Hematopoietic multipotent progenitor cell treated with erythropoietin and hydrocortisone succinate and interleukin-3 and kit ligand, for 17 days (in vitro differentiated cells): ENCODE data around the gene GLIS1.

Experiments
- DNase-seq: peaks from one replicate; pipeline ENCODE4 v3.0.0-alpha.2; 2015; ENCODE audit warnings: low spot score

The GLIS1 gene

DNA sequence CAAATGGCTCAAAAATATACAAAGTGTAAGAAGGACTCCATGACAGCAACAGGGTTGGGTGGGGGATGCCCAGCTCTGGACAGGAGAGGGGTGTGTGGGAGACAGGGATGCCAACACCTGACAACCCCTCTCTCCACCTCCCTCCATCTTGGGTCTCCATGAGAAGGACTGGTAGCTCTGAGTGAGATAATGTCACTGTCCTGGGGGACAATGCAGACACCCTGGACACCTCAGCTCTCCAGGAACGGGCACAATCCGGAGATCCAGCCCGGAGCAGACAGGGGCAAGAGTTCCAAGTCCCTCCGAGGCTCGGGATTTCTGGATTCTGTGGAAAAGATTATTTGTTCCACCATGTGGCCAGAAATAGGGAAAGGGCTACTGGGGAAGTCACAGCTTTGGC, 122.5 kb downstream of the GLIS1 start:
- no peak for DNase-seq

GRCh38 chr1:53615101-53615500, 123.9 kb downstream of the GLIS1 start:
- DNase-seq: no peak

DNA sequence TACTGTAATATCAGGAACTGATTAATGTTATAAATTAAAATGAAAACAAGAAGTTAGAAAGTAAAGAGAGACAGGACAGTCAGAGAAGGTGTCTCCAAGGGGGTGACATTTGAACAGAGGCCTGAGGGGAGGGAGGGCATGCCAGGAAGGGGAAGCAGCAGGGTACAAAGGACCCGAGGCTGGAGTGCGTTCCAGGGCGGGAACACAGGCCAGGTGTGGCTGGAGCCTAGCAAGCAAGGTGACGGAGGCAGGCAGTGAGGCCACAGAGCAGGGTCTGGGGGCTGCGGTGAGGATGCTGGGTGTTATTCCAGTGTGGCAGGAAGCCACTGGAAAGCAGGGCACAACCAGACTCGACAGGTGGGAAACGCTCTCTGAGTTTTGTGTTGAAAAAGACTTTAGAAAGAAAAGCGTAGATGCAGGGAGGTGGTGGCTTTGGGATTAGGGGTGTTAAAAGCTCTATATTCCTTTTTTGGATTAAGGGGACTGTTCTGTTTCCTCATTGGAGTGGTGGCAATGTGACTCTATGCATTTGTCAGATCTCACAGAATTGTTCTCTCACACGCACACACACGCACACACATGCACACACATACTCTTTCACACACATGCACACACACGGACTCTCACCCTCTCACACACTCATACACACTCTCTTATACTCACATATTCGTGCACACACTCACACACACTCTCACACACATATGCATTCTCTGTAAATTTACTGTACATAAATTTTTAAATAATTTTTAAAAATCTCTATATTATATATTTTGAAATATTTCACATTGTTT, 124.5 kb downstream of the GLIS1 start:
- DNase-seq: no peak

- DNase-seq: no peak
Observed at GRCh38 chr1:53608676-53609075, 130.3 kb downstream of the GLIS1 start.

- DNase-seq: no peak
Observed at GRCh38 chr1:53608071-53608470, 130.9 kb downstream of the GLIS1 start.

DNA sequence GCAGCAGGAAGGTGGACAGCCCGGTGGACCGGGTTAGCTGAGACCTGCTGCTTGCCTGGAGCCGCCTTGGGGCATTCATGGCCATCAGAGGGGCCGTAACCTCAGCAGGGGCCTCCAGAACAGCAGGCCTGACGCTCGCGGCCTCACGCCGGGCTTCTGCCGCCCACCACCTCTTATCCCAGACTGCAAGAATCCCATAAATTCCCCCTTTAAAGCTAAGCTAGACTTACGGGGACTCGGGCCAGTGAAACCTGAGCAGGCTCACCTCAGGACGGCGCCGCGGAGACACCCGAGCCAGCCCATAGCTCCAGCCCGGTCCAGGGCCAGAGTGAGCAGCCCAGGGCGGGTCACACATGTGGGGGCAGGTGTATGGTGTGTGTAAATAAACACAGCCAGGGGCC, 132.3 kb downstream of the GLIS1 start:
- no peak for DNase-seq

- DNase-seq: no peak
Observed at GRCh38 chr1:53606197-53606596, 132.8 kb downstream of the GLIS1 start.

GRCh38 chr1:53605181-53605580, 133.8 kb downstream of the GLIS1 start:
- no peak for DNase-seq

DNA sequence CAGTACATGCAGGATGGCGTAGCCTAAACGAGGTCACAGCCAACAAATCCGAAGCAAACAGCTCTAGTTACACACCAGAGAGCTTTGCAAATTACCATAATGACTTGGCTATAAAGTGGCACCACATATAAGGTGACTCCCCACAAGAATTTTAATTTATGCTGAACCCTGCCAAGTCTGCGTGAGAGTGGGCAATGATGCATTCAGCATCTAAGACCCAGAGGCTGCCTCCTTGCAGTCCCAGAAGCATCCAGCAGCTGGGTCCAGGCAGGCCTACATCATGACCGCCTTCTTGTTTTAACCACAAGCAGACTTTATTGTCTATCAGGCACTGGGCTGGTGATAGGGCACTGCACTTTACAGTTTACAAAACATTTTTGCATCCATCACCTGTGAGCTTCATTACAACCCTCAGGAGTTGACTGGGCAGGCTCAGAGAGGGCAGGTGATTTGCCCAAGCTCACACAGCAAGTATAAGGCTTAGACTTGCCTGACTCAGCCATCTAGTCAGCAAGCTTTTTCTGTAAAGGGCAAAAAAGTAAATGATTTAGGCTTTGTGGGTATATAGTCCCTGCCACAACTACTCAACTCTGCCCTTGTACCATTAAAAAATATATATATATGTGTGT, 134.6 kb downstream of the GLIS1 start:
- DNase-seq: no peak

GRCh38 chr1:53603431-53603830, 135.5 kb downstream of the GLIS1 start:
- no peak for DNase-seq

DNA sequence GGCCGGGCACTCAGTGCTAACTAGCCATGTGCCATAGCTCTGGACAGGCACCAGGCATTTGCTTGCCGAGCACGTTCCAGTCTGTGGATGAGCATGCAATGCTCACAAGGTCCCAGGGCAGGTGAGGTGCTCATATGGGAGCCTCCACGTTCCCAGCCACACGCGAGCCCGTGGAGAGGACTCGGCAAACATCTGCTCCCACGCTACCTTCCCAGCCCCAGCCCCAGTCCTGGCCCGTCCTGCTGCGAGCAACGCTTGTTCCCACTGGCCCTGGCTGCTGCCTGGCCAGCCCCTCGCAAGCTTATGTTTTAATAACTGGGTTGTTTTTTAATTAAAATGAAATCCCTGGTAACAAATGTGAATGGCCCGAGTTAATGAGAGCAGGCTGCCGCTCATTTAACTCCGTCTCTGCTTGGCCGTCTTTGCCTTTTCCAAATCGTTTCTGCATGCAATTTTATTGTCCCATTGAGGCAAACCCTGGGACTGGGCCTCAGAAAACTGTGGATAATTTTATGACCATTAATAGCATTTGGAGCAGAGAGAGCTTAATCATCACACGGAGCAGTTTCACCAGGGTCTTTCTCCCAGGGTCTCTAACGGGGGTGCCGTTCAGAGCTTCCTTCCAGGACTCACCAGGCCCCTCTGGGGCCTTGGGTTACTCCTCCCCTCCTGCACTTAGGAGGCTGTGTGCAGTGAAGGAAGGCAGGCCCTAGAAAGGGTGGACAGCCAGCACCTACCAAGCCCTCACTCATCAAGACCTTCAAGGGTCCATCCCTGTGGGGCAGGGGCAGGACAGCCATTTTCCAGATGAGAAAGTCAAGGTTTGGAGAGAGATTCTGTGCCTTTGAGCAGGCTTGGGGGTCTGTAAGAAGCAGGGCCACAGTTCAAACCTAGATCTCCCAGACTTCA, 136.8 kb downstream of the GLIS1 start:
- no peak for DNase-seq

DNA sequence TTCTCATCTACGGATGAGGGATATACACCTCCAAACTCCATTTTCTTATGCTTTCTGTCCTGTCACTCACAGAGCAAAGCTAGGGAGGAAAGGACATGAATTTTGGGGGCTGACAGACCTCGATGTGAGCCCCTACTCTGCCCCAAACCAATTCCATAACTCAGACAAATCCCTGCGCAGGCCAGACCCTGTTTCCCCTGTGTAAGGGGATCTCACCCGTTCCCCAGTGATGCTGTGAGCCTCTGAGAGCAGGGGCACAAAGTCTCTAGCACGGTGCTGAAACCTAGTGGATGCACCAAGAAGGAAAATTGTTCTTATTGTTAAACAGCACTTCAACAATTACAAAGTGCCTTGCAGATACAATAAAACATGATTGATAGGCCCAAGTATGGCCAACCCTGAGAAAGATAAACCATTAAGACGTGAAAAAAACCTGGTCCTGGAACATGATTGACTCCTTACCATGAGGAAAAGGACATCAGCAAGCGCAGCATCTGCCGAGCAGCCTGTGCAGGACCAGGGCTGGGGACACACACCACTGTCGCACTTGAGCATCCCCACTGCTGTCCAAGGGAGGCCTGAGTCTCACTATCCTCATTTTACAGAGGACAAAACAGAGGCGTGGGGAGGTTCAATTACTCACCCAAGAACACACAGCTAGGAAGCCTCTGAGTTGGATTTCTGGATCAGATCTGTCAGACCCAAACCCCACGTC, 137.8 kb downstream of the GLIS1 start:
- no peak for DNase-seq

- DNase-seq: no peak
Observed at GRCh38 chr1:53600561-53600960, 138.4 kb downstream of the GLIS1 start.

DNA sequence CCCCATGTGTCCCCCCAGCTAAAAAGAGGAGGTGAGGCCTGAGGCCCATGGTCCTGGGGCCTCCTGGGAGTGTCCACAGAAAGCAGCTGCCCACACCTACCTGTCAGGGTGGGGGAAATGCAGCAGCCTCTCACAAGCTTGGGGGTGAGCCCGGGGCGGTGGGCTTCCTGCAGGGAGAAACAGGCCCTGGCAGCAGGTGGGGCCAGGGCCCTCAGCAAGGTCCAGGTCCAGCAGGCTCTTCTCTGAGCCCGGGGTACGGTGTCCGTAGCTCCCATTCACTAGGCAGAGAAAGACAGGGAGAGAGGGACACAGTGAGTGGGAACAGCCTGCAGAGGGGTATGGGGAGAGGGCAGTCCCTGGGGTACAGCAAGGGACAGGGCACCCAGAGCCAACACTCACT, 139.0 kb downstream of the GLIS1 start:
- DNase-seq: no peak

- DNase-seq: no peak
Observed at GRCh38 chr1:53599481-53599880, 139.5 kb downstream of the GLIS1 start.

GRCh38 chr1:53598966-53599365, 140.0 kb downstream of the GLIS1 start:
- DNase-seq: no peak

DNA sequence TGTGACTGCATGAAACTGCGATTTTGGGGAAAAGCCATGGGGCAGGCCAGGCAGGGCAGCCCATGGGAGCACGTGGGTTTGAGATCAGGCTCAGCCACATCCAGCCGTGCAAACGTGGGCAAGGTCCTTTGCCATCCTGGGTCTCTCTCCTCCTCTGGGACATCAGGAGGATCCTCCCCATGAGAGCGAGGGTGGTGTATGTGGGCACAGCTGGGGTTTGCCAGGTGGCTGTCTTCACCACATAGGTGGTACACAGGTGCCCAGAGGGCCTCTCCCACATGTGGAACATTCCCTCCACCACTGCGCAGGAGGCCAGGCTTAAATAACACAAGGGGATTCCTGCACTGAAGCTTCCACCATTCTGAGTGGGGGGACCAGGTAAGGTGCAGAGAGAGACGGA, 143.1 kb downstream of the GLIS1 start:
- DNase-seq: no peak

GRCh38 chr1:53594391-53595180, 144.4 kb downstream of the GLIS1 start:
- DNase-seq: no peak

DNA sequence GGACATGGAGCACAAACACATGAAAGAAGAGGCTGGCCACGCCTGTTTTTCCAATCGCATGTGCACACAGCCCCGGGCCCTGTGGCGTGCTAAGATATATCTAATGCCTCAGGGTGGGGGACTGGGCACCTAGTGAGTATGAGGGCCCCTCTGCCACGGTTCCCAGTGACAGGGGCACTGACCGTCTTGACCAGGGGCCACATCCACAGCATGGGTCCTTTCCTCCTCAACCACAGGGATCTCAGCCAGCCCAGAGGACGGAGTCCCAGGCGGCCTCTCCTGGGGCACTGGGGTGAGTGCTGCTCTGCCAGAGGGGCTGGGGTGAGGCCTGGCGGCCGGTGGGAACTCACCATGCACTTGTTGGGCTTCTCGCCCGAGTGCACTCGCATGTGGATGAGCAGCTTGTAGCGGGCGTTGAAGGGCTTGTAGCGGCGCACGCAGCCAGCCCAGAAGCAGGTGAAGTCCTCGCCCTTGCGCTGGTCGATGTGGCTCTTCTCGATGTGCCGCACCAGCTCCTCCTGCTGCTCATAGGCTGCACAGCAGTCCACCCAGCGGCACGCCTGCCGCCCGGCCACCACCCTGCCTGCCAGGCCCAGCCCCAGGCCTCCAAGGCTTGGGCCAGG, 145.1 kb downstream of the GLIS1 start:
- no peak for DNase-seq

- no peak for DNase-seq
Observed at GRCh38 chr1:53592985-53593757, 145.8 kb downstream of the GLIS1 start.
